Natural killer cell (primary cell): Measurements from ENCODE around the gene MTMR8. TPM values are rescaled to one million over a fixed set of nuclear protein-coding genes. Genes with fewer than 3 reads are reported as not detected.

Source experiments
- ATAC-seq, 3 donors: fragments of 150-1000 bp in 2 of 3; fragments of 200-7000 bp in 1 of 3; cut with Tn5 transposase; 1 replicate in 1 of 3; 2 replicates in 2 of 3; pipeline ENCODE4 v1.10.0; 2021; ENCODE audit warnings: mild to moderate bottlenecking in 2 of 3, moderate library complexity in 2 of 3
- DNase-seq, 2 donors: peaks; one replicate each; pipeline versions ENCODE4 v3.0.0 to v3.0.0-alpha.2; 2013 to 2021; ENCODE audit warnings: mixed read lengths in 1 of 2
- H3K27ac ChIP-seq: one replicate; pipeline ENCODE4 v1.5.1; 2013; ENCODE audit warnings: mild to moderate bottlenecking, low read length
- H3K27me3 ChIP-seq: one replicate; pipeline ENCODE4 v1.6.1; 2013; ENCODE audit warnings: low read length; ENCODE audit not compliant: control insufficient read depth, insufficient read depth
- H3K36me3 ChIP-seq: one replicate; pipeline ENCODE4 v1.6.1; 2013; ENCODE audit warnings: low read length; ENCODE audit not compliant: control insufficient read depth, insufficient read depth
- H3K4me1 ChIP-seq: one replicate; pipeline ENCODE4 v1.6.1; 2013; ENCODE audit warnings: low read length; ENCODE audit not compliant: control insufficient read depth, insufficient read depth
- H3K4me3 ChIP-seq: one replicate; pipeline ENCODE4 v1.5.1; 2013; ENCODE audit warnings: low read length
- H3K9me3 ChIP-seq: one replicate; pipeline ENCODE4 v1.6.1; 2013; ENCODE audit warnings: low read length; ENCODE audit not compliant: control insufficient read depth, insufficient read depth
- H3K27ac Mint-ChIP-seq, 2 donors: one replicate each; pipeline ENCODE4 v1.8.0; 2022; ENCODE audit warnings: mild to moderate bottlenecking in 2 of 2, mixed read lengths in 2 of 2, moderate library complexity in 1 of 2
- H3K27me3 Mint-ChIP-seq, 2 donors: one replicate each; pipeline ENCODE4 v1.8.0; 2022; ENCODE audit warnings: low read depth in 2 of 2, mixed read lengths in 2 of 2
- H3K36me3 Mint-ChIP-seq: one replicate; pipeline ENCODE4 v1.8.0; 2022; ENCODE audit warnings: mixed read lengths
- H3K4me1 Mint-ChIP-seq, 2 donors: one replicate each; pipeline ENCODE4 v1.8.0; 2022; ENCODE audit warnings: mixed read lengths in 2 of 2
- H3K4me3 Mint-ChIP-seq: one replicate; pipeline ENCODE4 v1.8.0; 2022; ENCODE audit warnings: mild to moderate bottlenecking, moderate library complexity, mixed read lengths
- H3K9me3 Mint-ChIP-seq, 2 donors: one replicate each; pipeline ENCODE4 v1.8.0; 2022; ENCODE audit warnings: mixed read lengths in 2 of 2
- CTCF ChIP-seq: fragments of 200-600 bp; IDR thresholded peaks from one replicate; pipeline ENCODE4 v1.8.0; 2022; ENCODE audit warnings: antibody characterized with exemption
- WGBS: methylation state at CpG from one replicate; pipeline ENCODE4 v1.1.7; 2013; ENCODE audit warnings: missing lambda C conversion rate; ENCODE audit not compliant: insufficient coverage; 5-methylcytosine and 5-hydroxymethylcytosine counted together
- intact Hi-C: fragments of 100-400 bp; cut with micrococcal nuclease; formaldehyde crosslinking; loops from one replicate; pipeline ENCODE4 v1.14.2; 2022
- total RNA-seq, 4 donors: library from RNA; stranded (reverse); fragments of 120-200 nt in 1 of 4; gene quantifications; one replicate each; pipeline versions ENCODE4 v1.2.3 to v1.2.4, GENCODE V29; 2013 to 2022

The MTMR8 gene
- total RNA-seq = 1 to 10 TPM; 5.7 to 9.3 (median 7.9) TPM
- total RNA-seq (2013) = 9.5 TPM

GRCh38 chrX:64394874-64395567 is at the start of gene MTMR8:
MTMR8 (minus strand) TSS chrX:64395452; CDS start chrX:64395363, 89 bp downstream.
- under 1% methylated on average over 40 of the region's 40 CpGs for WGBS
- intact Hi-C loops = loop anchor here (1.0 kb wide), 1 partner anchor 189 kb away; no protein-coding TSS in a partner anchor
- H3K4me3 ChIP-seq = peak within 1 kb of the TSS; percentile 93

GRCh38 chrX:64439551-64439950 is 44.3 kb upstream of the MTMR8 start:
- Mint-ChIP-seq H3K9me3 (peaks cover 2 to 5% of the 10 kb centered on the region in 2 donors), H3K4me1 (no peaks in the 10 kb centered on the region), H3K27me3 (peaks cover 0 to 2% of the 10 kb centered on the region in 2 donors), H3K27ac (no peak overlapping the region), H3K4me3 (no peak overlapping the region), H3K36me3 (no peaks in the 10 kb centered on the region)
- Histone ChIP-seq H3K36me3 (no peaks in the 10 kb centered on the region), H3K27me3 (no peaks in the 10 kb centered on the region), H3K4me1 (no peaks in the 10 kb centered on the region), H3K27ac (no peak overlapping the region), H3K4me3 (no peak overlapping the region), H3K9me3 (no peaks in the 10 kb centered on the region)
- intact Hi-C loops = no loop called here
- ATAC-seq (no peak), DNase-seq (no peak)
- no peak for TF ChIP-seq CTCF
- no CpG with 5 or more reads among the region's 2 CpGs for WGBS

More at GRCh38 chrX:64394874-64395567, at the start of gene MTMR8:
- no peak for TF ChIP-seq CTCF
- Histone ChIP-seq H3K9me3 (no peaks in the 10 kb centered on the region), H3K36me3 (no peaks in the 10 kb centered on the region), H3K27ac (peak within 1 kb of the TSS; percentile 55), H3K27me3 (no peaks in the 10 kb centered on the region), H3K4me1 (peaks cover 18% of the 10 kb centered on the region)
- Mint-ChIP-seq H3K36me3 (no peaks in the 10 kb centered on the region), H3K27me3 (no peaks in the 10 kb centered on the region), H3K4me3 (peak within 1 kb of the TSS; percentile 94), H3K9me3 (no peaks in the 10 kb centered on the region), H3K27ac (peak within 1 kb of the TSS; percentile 78 to 94), H3K4me1 (peaks cover 25 to 35% of the 10 kb centered on the region in 2 donors)
- DNase-seq (peak; percentile 67 to 86), ATAC-seq (peak; percentile 93 to 95 (median 93))

- H3K36me3 ChIP-seq = no peaks in the 10 kb centered on the region
- Mint-ChIP-seq H3K36me3 (no peaks in the 10 kb centered on the region), H3K27ac (no peak overlapping the region), H3K4me1 (no peaks in the 10 kb centered on the region), H3K4me3 (no peak overlapping the region), H3K27me3 (no peaks in the 10 kb centered on the region), H3K9me3 (peaks cover 2 to 4% of the 10 kb centered on the region in 2 donors)
- no peak for DNase-seq
- H3K9me3 ChIP-seq = no peaks in the 10 kb centered on the region
- WGBS = 100% methylated on average over 1 of the region's 1 CpG
- no peaks in the 10 kb centered on the region for H3K27me3 ChIP-seq
- intact Hi-C loops = no loop called here
- no peak for ATAC-seq
- H3K4me1 ChIP-seq = no peaks in the 10 kb centered on the region
- TF ChIP-seq CTCF = no peak
- H3K27ac ChIP-seq = no peak overlapping the region
- H3K4me3 ChIP-seq = no peak overlapping the region
These were observed 42.4 kb upstream of the MTMR8 start for GRCh38 chrX:64437665-64438064.
